Activated CD4-positive, alpha-beta T cell treated with anti-CD3 and anti-CD28 coated beads, Interleukin-2, amount 50 U/mL, for 24 hours (primary cell): ENCODE data around the gene CRYL1.

Experiments
- DNase-seq, 2 donors: peaks; one replicate each; pipeline ENCODE4 v3.0.0-alpha.2; 2020; ENCODE audit warnings: low read depth in 1 of 2, low spot score in 1 of 2

The CRYL1 gene

GRCh38 chr13:20525601-20526544 lies at the start of gene CRYL1:
Gene CRYL1 (minus strand): TSS chr13:20525857. CDS start chr13:20525794, 63 bp downstream.
- DNase-seq, result peak; percentile 40 to 44

GRCh38 chr13:20573636-20574035 lies 48.0 kb upstream of the CRYL1 start:
- DNase-seq, result no peak

- DNase-seq, result no peak
Observed at GRCh38 chr13:20573186-20573585, 47.5 kb upstream of the CRYL1 start.

- no peak for DNase-seq
Observed at GRCh38 chr13:20571676-20572075, 46.0 kb upstream of the CRYL1 start.

- DNase-seq, result no peak
Observed at GRCh38 chr13:20570517-20570916, 44.9 kb upstream of the CRYL1 start.

GRCh38 chr13:20567881-20568528 lies 42.3 kb upstream of the CRYL1 start:
- DNase-seq, result no peak

- peak; percentile 48 to 72 for DNase-seq
Observed at GRCh38 chr13:20566898-20567874, 41.5 kb upstream of the CRYL1 start, which contains the start of gene IFT88. Gene IFT88 (plus strand): TSS chr13:20567157. CDS start chr13:20574386, 7,229 bp downstream.

GRCh38 chr13:20566468-20566897 lies 40.8 kb upstream of the CRYL1 start:
- DNase-seq, result peak; percentile 3

GRCh38 chr13:20565115-20565736 lies 39.6 kb upstream of the CRYL1 start:
- no peak for DNase-seq

- DNase-seq, result no peak
Observed at GRCh38 chr13:20561741-20562140, 36.1 kb upstream of the CRYL1 start.

GRCh38 chr13:20559659-20560356 lies 34.2 kb upstream of the CRYL1 start:
- no peak for DNase-seq

- no peak for DNase-seq
Observed at GRCh38 chr13:20558982-20559381, 33.3 kb upstream of the CRYL1 start.

- no peak for DNase-seq
Observed at GRCh38 chr13:20553311-20553710, 27.7 kb upstream of the CRYL1 start.

- DNase-seq, result no peak
Observed at GRCh38 chr13:20550799-20551198, 25.1 kb upstream of the CRYL1 start.

- no peak for DNase-seq
Observed at GRCh38 chr13:20547479-20547908, 21.8 kb upstream of the CRYL1 start.

- DNase-seq, result no peak
Observed at GRCh38 chr13:20546556-20546955, 20.9 kb upstream of the CRYL1 start.

GRCh38 chr13:20544201-20544923 lies 18.7 kb upstream of the CRYL1 start:
- DNase-seq, result no peak

- no peak for DNase-seq
Observed at GRCh38 chr13:20536992-20537391, 11.3 kb upstream of the CRYL1 start.

GRCh38 chr13:20534038-20534608 lies 8.5 kb upstream of the CRYL1 start:
- DNase-seq, result no peak
